Immature natural killer cell (primary cell): Measurements from ENCODE around the gene OPA1. TPM values are rescaled to one million over a fixed set of nuclear protein-coding genes. Genes with fewer than 3 reads are reported as not detected.

ENCODE experiments used
- DNase-seq, 3 donors: peaks; one replicate each; pipeline ENCODE4 v3.0.0; 2022; ENCODE audit warnings: mixed read lengths in 1 of 3
- H3K27ac Mint-ChIP-seq, 6 donors: one replicate each; pipeline ENCODE4 v1.8.0; 2020; ENCODE audit warnings: mixed read lengths in 6 of 6, mild to moderate bottlenecking in 5 of 6, inconsistent platforms in 4 of 6, moderate library complexity in 3 of 6
- H3K27me3 Mint-ChIP-seq, 3 donors: one replicate each; pipeline ENCODE4 v1.8.0; 2020 to 2021; ENCODE audit warnings: low read depth in 3 of 3, mild to moderate bottlenecking in 3 of 3, mixed read lengths in 3 of 3, moderate library complexity in 3 of 3, inconsistent platforms in 1 of 3
- H3K36me3 Mint-ChIP-seq, 3 donors: one replicate each; pipeline ENCODE4 v1.8.0; 2020; ENCODE audit warnings: mixed read lengths in 3 of 3, inconsistent platforms in 2 of 3, mild to moderate bottlenecking in 2 of 3
- H3K4me1 Mint-ChIP-seq, 2 donors: one replicate each; pipeline ENCODE4 v1.8.0; 2020; ENCODE audit warnings: inconsistent platforms in 2 of 2, mild to moderate bottlenecking in 2 of 2, mixed read lengths in 2 of 2, moderate library complexity in 1 of 2
- H3K4me3 Mint-ChIP-seq, 5 donors: one replicate each; pipeline ENCODE4 v1.8.0; 2020; ENCODE audit warnings: mild to moderate bottlenecking in 5 of 5, mixed read lengths in 5 of 5, inconsistent platforms in 3 of 5, moderate library complexity in 3 of 5
- H3K9me3 Mint-ChIP-seq, 6 donors: one replicate each; pipeline ENCODE4 v1.8.0; 2020; ENCODE audit warnings: mild to moderate bottlenecking in 6 of 6, mixed read lengths in 6 of 6, inconsistent platforms in 4 of 6, moderate library complexity in 3 of 6
- polyA plus RNA-seq, 3 donors: library from polyadenylated mRNA; unstranded; fragments of 300-500 nt; fragmentation: Illumina TruSeq; gene quantifications; one replicate each; pipeline ENCODE4 v1.2.3, GENCODE V29; 2021

OPA1 gene
- polyA plus RNA-seq, 3 donors from 2014 or later, result 14.5 to 27.3 (median 15.7) TPM

GRCh38 chr3:193674714-193675113 is 81.7 kb downstream of the OPA1 start:
- Mint-ChIP-seq H3K4me1 (no peaks in the 10 kb centered on the region), H3K27ac (no peak overlapping the region), H3K4me3 (no peak overlapping the region), H3K9me3 (no peaks in the 10 kb centered on the region), H3K27me3 (peaks cover 0 to 3% (median 0%) of the 10 kb centered on the region in 3 donors), H3K36me3 (peaks cover 8 to 39% (median 21%) of the 10 kb centered on the region in 3 donors)
- no peak for DNase-seq

- H3K27ac Mint-ChIP-seq, result no peak overlapping the region
These were observed 84.7 kb downstream of the OPA1 start for GRCh38 chr3:193677734-193678133.

GRCh38 chr3:193680220-193680619 is 87.2 kb downstream of the OPA1 start:
- Mint-ChIP-seq H3K27me3 (peaks cover 0 to 1% (median 0%) of the 10 kb centered on the region in 3 donors), H3K4me3 (no peak overlapping the region), H3K36me3 (peaks cover 11 to 22% (median 13%) of the 10 kb centered on the region in 3 donors), H3K4me1 (no peaks in the 10 kb centered on the region), H3K9me3 (no peaks in the 10 kb centered on the region), H3K27ac (no peak overlapping the region)
- DNase-seq, result no peak

More at GRCh38 chr3:193677734-193678133, 84.7 kb downstream of the OPA1 start:
- H3K27me3 Mint-ChIP-seq, result peaks cover 0 to 1% (median 0%) of the 10 kb centered on the region in 3 donors
- H3K36me3 Mint-ChIP-seq, result peaks cover 7 to 34% (median 17%) of the 10 kb centered on the region in 3 donors
- no peaks in the 10 kb centered on the region for H3K4me1 Mint-ChIP-seq
- no peak for DNase-seq
- no peaks in the 10 kb centered on the region for H3K9me3 Mint-ChIP-seq
- no peak overlapping the region for H3K4me3 Mint-ChIP-seq

GRCh38 chr3:193681631-193682030 is 88.6 kb downstream of the OPA1 start:
- no peak overlapping the region for H3K27ac Mint-ChIP-seq
- H3K9me3 Mint-ChIP-seq, result no peaks in the 10 kb centered on the region
- H3K36me3 Mint-ChIP-seq, result peaks cover 7 to 11% (median 10%) of the 10 kb centered on the region in 3 donors
- no peaks in the 10 kb centered on the region for H3K4me1 Mint-ChIP-seq
- no peak overlapping the region for H3K4me3 Mint-ChIP-seq
- H3K27me3 Mint-ChIP-seq, result no peaks in the 10 kb centered on the region
- DNase-seq, result no peak

- H3K27me3 Mint-ChIP-seq, result no peaks in the 10 kb centered on the region
- no peak overlapping the region for H3K4me3 Mint-ChIP-seq
- H3K4me1 Mint-ChIP-seq, result peaks cover 3 to 9% of the 10 kb centered on the region in 2 donors
- no peak for DNase-seq
- peak overlapping the region in 1 of 6 donors; percentile 39 for H3K27ac Mint-ChIP-seq
- peaks cover under 1 to 11% (median 3%) of the 10 kb centered on the region in 3 donors for H3K36me3 Mint-ChIP-seq
- H3K9me3 Mint-ChIP-seq, result no peaks in the 10 kb centered on the region
These were observed 93.9 kb downstream of the OPA1 start for GRCh38 chr3:193686665-193687483.

GRCh38 chr3:193688834-193689714 is 96.1 kb downstream of the OPA1 start:
- H3K9me3 Mint-ChIP-seq, result no peaks in the 10 kb centered on the region
- no peak overlapping the region for H3K27ac Mint-ChIP-seq
- peaks cover 3 to 9% of the 10 kb centered on the region in 2 donors for H3K4me1 Mint-ChIP-seq
- DNase-seq, result no peak
- no peak overlapping the region for H3K4me3 Mint-ChIP-seq
- H3K27me3 Mint-ChIP-seq, result peaks cover 0 to 2% (median 0%) of the 10 kb centered on the region in 3 donors
- H3K36me3 Mint-ChIP-seq, result peaks cover 4 to 8% (median 7%) of the 10 kb centered on the region in 3 donors

- no peak for DNase-seq
- H3K4me1 Mint-ChIP-seq, result peaks cover 3 to 9% of the 10 kb centered on the region in 2 donors
- peaks cover 8 to 31% (median 13%) of the 10 kb centered on the region in 3 donors for H3K36me3 Mint-ChIP-seq
- no peak overlapping the region for H3K27ac Mint-ChIP-seq
- peaks cover 0 to 2% (median 0%) of the 10 kb centered on the region in 3 donors for H3K27me3 Mint-ChIP-seq
- H3K9me3 Mint-ChIP-seq, result no peaks in the 10 kb centered on the region
- H3K4me3 Mint-ChIP-seq, result no peak overlapping the region
These were observed 100.8 kb downstream of the OPA1 start for GRCh38 chr3:193693774-193694173.

- no peaks in the 10 kb centered on the region for H3K4me1 Mint-ChIP-seq
- H3K36me3 Mint-ChIP-seq, result peaks cover 8 to 16% (median 14%) of the 10 kb centered on the region in 3 donors
- DNase-seq, result no peak
- H3K27me3 Mint-ChIP-seq, result no peaks in the 10 kb centered on the region
- H3K9me3 Mint-ChIP-seq, result no peaks in the 10 kb centered on the region
- H3K27ac Mint-ChIP-seq, result no peak overlapping the region
- no peak overlapping the region for H3K4me3 Mint-ChIP-seq
These were observed 109.1 kb downstream of the OPA1 start for GRCh38 chr3:193701953-193702635.

GRCh38 chr3:193702967-193703366 is 110.0 kb downstream of the OPA1 start:
- peaks cover 5 to 16% (median 12%) of the 10 kb centered on the region in 3 donors for H3K36me3 Mint-ChIP-seq
- no peak for DNase-seq
- no peak overlapping the region for H3K4me3 Mint-ChIP-seq
- no peaks in the 10 kb centered on the region for H3K9me3 Mint-ChIP-seq
- no peak overlapping the region for H3K27ac Mint-ChIP-seq
- no peaks in the 10 kb centered on the region for H3K4me1 Mint-ChIP-seq
- no peaks in the 10 kb centered on the region for H3K27me3 Mint-ChIP-seq

- Mint-ChIP-seq H3K9me3 (no peaks in the 10 kb centered on the region), H3K36me3 (peaks cover 0 to 9% (median 4%) of the 10 kb centered on the region in 3 donors), H3K27ac (peak overlapping the region in 2 of 6 donors; percentile 9 to 15), H3K27me3 (no peaks in the 10 kb centered on the region), H3K4me1 (no peaks in the 10 kb centered on the region), H3K4me3 (no peak overlapping the region)
- DNase-seq, result no peak
These were observed 111.4 kb downstream of the OPA1 start for GRCh38 chr3:193704431-193704830.

- H3K27me3 Mint-ChIP-seq, result peaks cover 0 to 5% (median 0%) of the 10 kb centered on the region in 3 donors
- H3K27ac Mint-ChIP-seq, result no peak overlapping the region
- H3K9me3 Mint-ChIP-seq, result no peaks in the 10 kb centered on the region
- no peak for DNase-seq
- no peaks in the 10 kb centered on the region for H3K4me1 Mint-ChIP-seq
- peaks cover 0 to 4% (median 0%) of the 10 kb centered on the region in 3 donors for H3K36me3 Mint-ChIP-seq
- no peak overlapping the region for H3K4me3 Mint-ChIP-seq
These were observed 115.3 kb downstream of the OPA1 start for GRCh38 chr3:193708270-193708669.

- Mint-ChIP-seq H3K4me1 (no peaks in the 10 kb centered on the region), H3K36me3 (peaks cover 5 to 11% (median 6%) of the 10 kb centered on the region in 3 donors), H3K27ac (no peak overlapping the region), H3K9me3 (peaks cover 0 to 8% (median 5%) of the 10 kb centered on the region in 6 donors), H3K27me3 (peaks cover 0 to 6% (median 0%) of the 10 kb centered on the region in 3 donors), H3K4me3 (no peak overlapping the region)
- DNase-seq, result no peak
These were observed 117.5 kb downstream of the OPA1 start for GRCh38 chr3:193710286-193711165.

GRCh38 chr3:193711166-193711485 is 118.1 kb downstream of the OPA1 start:
- Mint-ChIP-seq H3K27ac (peak overlapping the region in 1 of 6 donors; percentile 38), H3K4me3 (no peak overlapping the region), H3K27me3 (peaks cover 0 to 6% (median 0%) of the 10 kb centered on the region in 3 donors), H3K9me3 (peaks cover 0 to 8% (median 5%) of the 10 kb centered on the region in 6 donors), H3K36me3 (peaks cover 5 to 10% (median 6%) of the 10 kb centered on the region in 3 donors), H3K4me1 (peaks cover 0 to 4% of the 10 kb centered on the region in 2 donors)
- no peak for DNase-seq
